Measurements from ENCODE around the gene RBM20. TPM values are rescaled to one million over a fixed set of nuclear protein-coding genes. Genes with fewer than 3 reads are reported as not detected.

Gene RBM20
- total and polyA plus RNA-seq, 2 experiments from 2014 or later: 0.05 to 0.17 TPM

GRCh38 chr10:110758898-110759297, 114.8 kb downstream of the RBM20 start:
- TF ChIP-seq POLR2AphosphoS5 (IDR thresholded peaks at IDR 0.05; ENCODE audit: low read depth) (no peak), ZNF462 (CRISPR knock-in tag; IDR thresholded peaks at IDR 0.05) (no peak), CTCF (conservative IDR thresholded peaks at IDR 0.05; ENCODE audit: low read depth in 2 of 2) (no peak), STAT1 (IDR thresholded peaks at IDR 0.05; ENCODE audit: unreplicated experiment) (no peak), JUNB (IDR thresholded peaks at IDR 0.05; ENCODE audit: unreplicated experiment) (no peak), ZNF114 (CRISPR knock-in tag; IDR thresholded peaks at IDR 0.05) (no peak), EZH2 (IDR thresholded peaks at IDR 0.05; ENCODE audit: low read depth, unreplicated experiment) (no peak), ZNF331 (CRISPR knock-in tag; IDR thresholded peaks at IDR 0.05; ENCODE audit: low read depth) (no peak), NANOG (IDR thresholded peaks at IDR 0.05; ENCODE audit: borderline replicate concordance) (no peak), EZH2phosphoT487 (IDR thresholded peaks at IDR 0.05; ENCODE audit: unreplicated experiment) (no peak), ETS1 (IDR thresholded peaks at IDR 0.05) (no peak), CREB1 (CRISPR knock-in tag; IDR thresholded peaks at IDR 0.05; ENCODE audit: low read depth) (no peak), REST (IDR thresholded peaks at IDR 0.05; ENCODE audit: unreplicated experiment) (no peak)
- Histone ChIP-seq H3K27me3 (ENCODE audit: insufficient read depth) (no peaks in the 10 kb centered on the region), H3K36me3 (ENCODE audit: insufficient read depth) (no peaks in the 10 kb centered on the region), H3K4me2 (no peak overlapping the region), H4K20me1 (replicated peaks; ENCODE audit: insufficient read depth) (no peaks in the 10 kb centered on the region), H3K27ac (ENCODE audit: low read depth) (no peak overlapping the region), H3K79me2 (replicated peaks; ENCODE audit: insufficient read depth) (no peaks in the 10 kb centered on the region), H3F3A (replicated peaks; ENCODE audit: low read depth) (no peaks in the 10 kb centered on the region), H2AFZ (peak overlapping the region; percentile 69; the same call in 1 of the 2 replicates), H3K4me1 (ENCODE audit: insufficient read depth) (no peaks in the 10 kb centered on the region), H3K9me2 (ENCODE audit: insufficient read depth) (peaks cover 6% of the 10 kb centered on the region; the same call in 1 of the 2 replicates), H3K4me3 (no peak overlapping the region)
- ATAC-seq: no peak
- Mint-ChIP-seq H3K4me1 (no peaks in the 10 kb centered on the region), H3K27ac (no peak overlapping the region), H3K36me3 (ENCODE audit: low read depth) (no peaks in the 10 kb centered on the region), H3K4me3 (no peak overlapping the region), H3K9me3 (no peaks in the 10 kb centered on the region), H3K27me3 (ENCODE audit: insufficient read depth, low read depth, poor library complexity) (peaks cover 3% of the 10 kb centered on the region)
- peak; percentile 15 for DNase-seq (ENCODE audit: low spot score)

Data from GM23338 (cell line).